ENCODE results near the gene SMC6.
A peak's percentile ranks its signal among the peaks of the same experiment; 100 is the strongest.

Gene SMC6

GRCh38 chr2:17753803-17754663 is at the start of gene SMC6, which contains the start of gene GEN1:
Gene SMC6 (minus strand): TSS chr2:17753810. CDS start chr2:17745946, 7,864 bp downstream.
Gene GEN1 (plus strand): TSS chr2:17754138. CDS start chr2:17759944, 5,806 bp downstream.
- DNase-seq = peak; percentile 84 to 96 (median 92)
- intact Hi-C loops (cut with DNase I) = no loop called here

- intact Hi-C loops (cut with DNase I) = no loop called here
- peak in 1 of 42 donors; percentile 23 for DNase-seq
These were observed 47.3 kb upstream of the SMC6 start for GRCh38 chr2:17800693-17801458.

- peak in 21 of 42 donors; percentile 4 to 59 (median 23) for DNase-seq
- intact Hi-C loops (cut with DNase I) = no loop called here
These were observed 46.6 kb upstream of the SMC6 start for GRCh38 chr2:17800219-17800618.

- intact Hi-C loops (cut with DNase I) = no loop called here
- peak in 2 of 42 donors; percentile 8 to 22 for DNase-seq
These were observed 45.9 kb upstream of the SMC6 start for GRCh38 chr2:17799301-17800120.

- intact Hi-C loops (cut with DNase I) = no loop called here
- DNase-seq = peak in 1 of 42 donors; percentile 17
These were observed 44.7 kb upstream of the SMC6 start for GRCh38 chr2:17798338-17798737.

- intact Hi-C loops (cut with DNase I) = no loop called here
- DNase-seq = no peak
These were observed 41.7 kb upstream of the SMC6 start for GRCh38 chr2:17795309-17795708.

GRCh38 chr2:17793803-17794354 is 40.3 kb upstream of the SMC6 start:
- intact Hi-C loops (cut with DNase I) = no loop called here
- no peak for DNase-seq

- no peak for DNase-seq
- intact Hi-C loops (cut with DNase I) = no loop called here
These were observed 39.7 kb upstream of the SMC6 start for GRCh38 chr2:17793296-17793695.

GRCh38 chr2:17792515-17792914 is 38.9 kb upstream of the SMC6 start:
- intact Hi-C loops (cut with DNase I) = no loop called here
- DNase-seq = no peak

GRCh38 chr2:17791817-17792130 is 38.2 kb upstream of the SMC6 start:
- DNase-seq = no peak

GRCh38 chr2:17791121-17791816 is 37.7 kb upstream of the SMC6 start:
- no peak for DNase-seq
- intact Hi-C loops (cut with DNase I) = no loop called here

More at GRCh38 chr2:17791817-17792130, 38.2 kb upstream of the SMC6 start:
- intact Hi-C loops (cut with DNase I) = no loop called here

GRCh38 chr2:17790536-17790935 is 36.9 kb upstream of the SMC6 start:
- intact Hi-C loops (cut with DNase I) = no loop called here
- DNase-seq = no peak

- DNase-seq = no peak
- intact Hi-C loops (cut with DNase I) = no loop called here
These were observed 35.2 kb upstream of the SMC6 start for GRCh38 chr2:17788773-17789172.

- peak in 1 of 42 donors; percentile 28 for DNase-seq
- intact Hi-C loops (cut with DNase I) = no loop called here
These were observed 33.1 kb upstream of the SMC6 start for GRCh38 chr2:17786727-17787126.

GRCh38 chr2:17781482-17781881 is 27.9 kb upstream of the SMC6 start:
- intact Hi-C loops (cut with DNase I) = no loop called here
- DNase-seq = no peak

GRCh38 chr2:17780546-17780945 is 26.9 kb upstream of the SMC6 start:
- intact Hi-C loops (cut with DNase I) = no loop called here
- no peak for DNase-seq

GRCh38 chr2:17772532-17772931 is 18.9 kb upstream of the SMC6 start:
- no peak for DNase-seq
- intact Hi-C loops (cut with DNase I) = no loop called here

- intact Hi-C loops (cut with DNase I) = no loop called here
- no peak for DNase-seq
These were observed 18.3 kb upstream of the SMC6 start for GRCh38 chr2:17771956-17772355.

- intact Hi-C loops (cut with DNase I) = no loop called here
- no peak for DNase-seq
These were observed 15.3 kb upstream of the SMC6 start for GRCh38 chr2:17768894-17769293.

All from head of caudate nucleus (tissue), 42 donors.